GM12878 (cell line): ENCODE data around the gene USP21. TPM values are rescaled to one million over a fixed set of nuclear protein-coding genes. Genes with fewer than 3 reads are reported as not detected.
A peak's percentile ranks its signal among the peaks of the same experiment; 100 is the strongest.

Experiments
- ATF7 ChIP-seq: fragments of 450-650 bp; IDR thresholded peaks from 2 replicates; pipeline ENCODE4 v1.6.1; 2016; ENCODE audit warnings: low read depth, mild to moderate bottlenecking
- CBX3 ChIP-seq: fragments of 200-600 bp; sonication (generic); IDR thresholded peaks from 2 replicates; pipeline ENCODE4 v1.6.1; 2016; ENCODE audit warnings: low read depth, borderline replicate concordance
- EP300 ChIP-seq, 2 experiments: fragments of 150-350 bp in 1 of 2; IDR thresholded peaks; 2 replicates each; pipeline ENCODE4 v1.6.1; 2011 to 2012; ENCODE audit warnings: low read depth in 2 of 2, low read length in 2 of 2, borderline replicate concordance in 1 of 2, improper control_type of control experiment in 1 of 2, inconsistent platforms in 1 of 2; ENCODE audit not compliant: control insufficient read depth in 1 of 2
- IRF4 ChIP-seq: IDR thresholded peaks from 2 replicates; pipeline ENCODE4 v1.6.1; 2011; ENCODE audit warnings: low read depth, low read length
- KLF5 ChIP-seq: fragments of 450-650 bp; IDR thresholded peaks from 2 replicates; pipeline ENCODE4 v1.6.1; 2014; ENCODE audit warnings: mild to moderate bottlenecking; ENCODE audit not compliant: partially characterized antibody
- MEF2B ChIP-seq: fragments of 450-650 bp; IDR thresholded peaks from 2 replicates; pipeline ENCODE4 v1.6.1; 2018; ENCODE audit warnings: mild to moderate bottlenecking, moderate library complexity; ENCODE audit not compliant: partially characterized antibody, poor library complexity, severe bottlenecking
- MXI1 ChIP-seq: fragments of 150-350 bp; IDR thresholded peaks from 2 replicates; pipeline ENCODE4 v1.6.1; 2011; ENCODE audit warnings: low read depth, mild to moderate bottlenecking, inconsistent platforms, low read length, improper control_type of control experiment
- MYB ChIP-seq: fragments of 150-350 bp; IDR thresholded peaks from 2 replicates; pipeline ENCODE4 v1.6.1; 2014; ENCODE audit warnings: mild to moderate bottlenecking, low read depth, low read length, borderline replicate concordance
- NFYB ChIP-seq: IDR thresholded peaks from 2 replicates; pipeline ENCODE4 v1.6.1; 2011; ENCODE audit warnings: low read depth, mild to moderate bottlenecking, low read length, improper control_type of control experiment, moderate library complexity; ENCODE audit not compliant: insufficient read depth
- NR2C1 ChIP-seq: fragments of 450-650 bp; IDR thresholded peaks from 2 replicates; pipeline ENCODE4 v1.6.1; 2017; ENCODE audit warnings: antibody characterized with exemption, mild to moderate bottlenecking, moderate library complexity
- PML ChIP-seq: IDR thresholded peaks from 2 replicates; pipeline ENCODE4 v1.6.1; 2012; ENCODE audit warnings: low read length, inconsistent platforms
- POLR2AphosphoS2 ChIP-seq: IDR thresholded peaks from 2 replicates; pipeline ENCODE4 v1.6.1; 2011; ENCODE audit warnings: low read depth, mild to moderate bottlenecking, low read length, improper control_type of control experiment, moderate library complexity
- POLR2AphosphoS5 ChIP-seq: IDR thresholded peaks from 2 replicates; pipeline ENCODE4 v1.6.1; 2011; ENCODE audit warnings: mild to moderate bottlenecking, low read length, inconsistent platforms
- POU2F2 ChIP-seq: IDR thresholded peaks from 3 replicates; pipeline ENCODE4 v1.6.1; 2011; ENCODE audit warnings: low read depth, mild to moderate bottlenecking, low read length, borderline replicate concordance
- RB1 ChIP-seq: fragments of 450-650 bp; formaldehyde crosslinking; IDR thresholded peaks from 2 replicates; pipeline ENCODE4 v1.6.1; 2017; ENCODE audit warnings: mild to moderate bottlenecking, borderline replicate concordance
- STAT1 ChIP-seq: fragments of 450-650 bp; conservative IDR thresholded peaks from 2 replicates; pipeline ENCODE4 v1.6.1; 2014; ENCODE audit warnings: antibody characterized with exemption, mild to moderate bottlenecking
- TARDBP ChIP-seq: IDR thresholded peaks from 2 replicates; pipeline ENCODE4 v1.6.1; 2016; ENCODE audit warnings: borderline replicate concordance
- TBL1XR1 ChIP-seq: IDR thresholded peaks from 2 replicates; pipeline ENCODE4 v1.6.1; 2012; ENCODE audit warnings: low read depth, low read length, improper control_type of control experiment
- TCF12 ChIP-seq: IDR thresholded peaks from 2 replicates; pipeline ENCODE4 v1.6.1; 2011; ENCODE audit warnings: low read depth, mild to moderate bottlenecking, low read length
- ZNF207 ChIP-seq: fragments of 450-650 bp; IDR thresholded peaks from 2 replicates; pipeline ENCODE4 v1.6.1; 2014; ENCODE audit warnings: antibody characterized with exemption, mild to moderate bottlenecking, borderline replicate concordance
- ZNF622 ChIP-seq: fragments of 450-650 bp; IDR thresholded peaks from 2 replicates; pipeline ENCODE4 v1.6.1; 2017; ENCODE audit warnings: mild to moderate bottlenecking, inconsistent platforms
- polyA plus RNA-seq, 11 experiments: library from polyadenylated mRNA; depleted of rRNA in 4 of 11; unstranded in 6 of 11; stranded (reverse) in 5 of 11; fragments of >200 nt; fragmentation: Nextera tagmentation in 4 of 11; fragmentation: Illumina TruSeq in 1 of 11; extraction: Ambion mirVana in 4 of 11; extraction: Trizol in 1 of 11; gene quantifications; 1 replicate in 1 of 11; 2 replicates in 10 of 11; pipeline versions ENCODE4 v1.2.1 to v1.2.3, GENCODE V29; 2011 to 2016; ENCODE audit warnings: inconsistent platforms in 2 of 11, missing spikeins in 2 of 11, low read depth in 1 of 11
- total RNA-seq, 4 experiments: library from RNA; depleted of rRNA in 3 of 4; stranded (reverse); fragments of >200 nt in 3 of 4; fragmentation: Illumina TruSeq in 1 of 4; extraction: Trizol in 1 of 4; gene quantifications; 2 replicates each; pipeline versions ENCODE4 v1.2.1 to v1.2.3, GENCODE V29; 2013 to 2021
- TF ChIP-seq, protein P1 (sequence below): IDR thresholded peaks from 2 replicates; pipeline ENCODE4 v1.6.1; 2011; ENCODE audit warnings: borderline replicate concordance, low read depth, mild to moderate bottlenecking, moderate library complexity, low read length; ENCODE audit not compliant: insufficient read depth, poor library complexity, severe bottlenecking
- TF ChIP-seq, protein P2 (sequence below): fragments of 150-350 bp; IDR thresholded peaks from 2 replicates; pipeline ENCODE4 v1.6.1; 2016; ENCODE audit warnings: low read depth, low read length

The USP21 gene
- total and polyA plus RNA-seq, 10 of the 15 experiments (the other 5 are each of a cell fraction or from before 2014, with no cell fraction given), result 3.2 to 28.6 (median 16.6) TPM

- TF ChIP-seq MEF2B (peak; percentile 22), NFYB (peak; percentile 94), POU2F2 (no peak), ATF7 (peak; percentile 22; the same call in 1 of the 2 replicates), POLR2AphosphoS2 (peak; percentile 91), KLF5 (peak; percentile 73), MXI1 (0 out of 2 replicates have a peak, but pooled peaks have one; percentile 55), IRF4 (no peak; the same call in 1 of the 2 replicates), POLR2AphosphoS5 (peak; percentile 88), NR2C1 (no peak), EP300 (IDR thresholded peaks at IDR 0.05; ENCODE audit: borderline replicate concordance in 1 of 2, control insufficient read depth in 1 of 2, low read depth in 2 of 2, low read length in 2 of 2) (no peak; a peak in 1 of 4 replicates), MYB (no peak), PML (peak; percentile 91), TARDBP (0 out of 2 replicates have a peak, but pooled peaks have one; percentile 13), TCF12 (peak; percentile 62; the same call in 1 of the 2 replicates), ZNF622 (no peak), ZNF207 (peak; percentile 58; the same call in 1 of the 2 replicates), CBX3 (no peak), RB1 (peak; percentile 53; the same call in 1 of the 2 replicates), STAT1 (no peak), TBL1XR1 (0 out of 2 replicates have a peak, but pooled peaks have one; percentile 35)
- TF ChIP-seq, protein P1, sequence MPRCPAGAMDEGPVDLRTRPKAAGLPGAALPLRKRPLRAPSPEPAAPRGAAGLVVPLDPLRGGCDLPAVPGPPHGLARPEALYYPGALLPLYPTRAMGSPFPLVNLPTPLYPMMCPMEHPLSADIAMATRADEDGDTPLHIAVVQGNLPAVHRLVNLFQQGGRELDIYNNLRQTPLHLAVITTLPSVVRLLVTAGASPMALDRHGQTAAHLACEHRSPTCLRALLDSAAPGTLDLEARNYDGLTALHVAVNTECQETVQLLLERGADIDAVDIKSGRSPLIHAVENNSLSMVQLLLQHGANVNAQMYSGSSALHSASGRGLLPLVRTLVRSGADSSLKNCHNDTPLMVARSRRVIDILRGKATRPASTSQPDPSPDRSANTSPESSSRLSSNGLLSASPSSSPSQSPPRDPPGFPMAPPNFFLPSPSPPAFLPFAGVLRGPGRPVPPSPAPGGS, result no peak
- TF ChIP-seq, protein P2, sequence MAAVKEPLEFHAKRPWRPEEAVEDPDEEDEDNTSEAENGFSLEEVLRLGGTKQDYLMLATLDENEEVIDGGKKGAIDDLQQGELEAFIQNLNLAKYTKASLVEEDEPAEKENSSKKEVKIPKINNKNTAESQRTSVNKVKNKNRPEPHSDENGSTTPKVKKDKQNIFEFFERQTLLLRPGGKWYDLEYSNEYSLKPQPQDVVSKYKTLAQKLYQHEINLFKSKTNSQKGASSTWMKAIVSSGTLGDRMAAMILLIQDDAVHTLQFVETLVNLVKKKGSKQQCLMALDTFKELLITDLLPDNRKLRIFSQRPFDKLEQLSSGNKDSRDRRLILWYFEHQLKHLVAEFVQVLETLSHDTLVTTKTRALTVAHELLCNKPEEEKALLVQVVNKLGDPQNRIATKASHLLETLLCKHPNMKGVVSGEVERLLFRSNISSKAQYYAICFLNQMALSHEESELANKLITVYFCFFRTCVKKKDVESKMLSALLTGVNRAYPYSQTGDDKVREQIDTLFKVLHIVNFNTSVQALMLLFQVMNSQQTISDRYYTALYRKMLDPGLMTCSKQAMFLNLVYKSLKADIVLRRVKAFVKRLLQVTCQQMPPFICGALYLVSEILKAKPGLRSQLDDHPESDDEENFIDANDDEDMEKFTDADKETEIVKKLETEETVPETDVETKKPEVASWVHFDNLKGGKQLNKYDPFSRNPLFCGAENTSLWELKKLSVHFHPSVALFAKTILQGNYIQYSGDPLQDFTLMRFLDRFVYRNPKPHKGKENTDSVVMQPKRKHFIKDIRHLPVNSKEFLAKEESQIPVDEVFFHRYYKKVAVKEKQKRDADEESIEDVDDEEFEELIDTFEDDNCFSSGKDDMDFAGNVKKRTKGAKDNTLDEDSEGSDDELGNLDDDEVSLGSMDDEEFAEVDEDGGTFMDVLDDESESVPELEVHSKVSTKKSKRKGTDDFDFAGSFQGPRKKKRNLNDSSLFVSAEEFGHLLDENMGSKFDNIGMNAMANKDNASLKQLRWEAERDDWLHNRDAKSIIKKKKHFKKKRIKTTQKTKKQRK, result no peak
Observed at GRCh38 chr1:161165742-161166668, 6.7 kb downstream of the USP21 start, which contains the start of gene PPOX (continued).
